ENCODE results near the gene SLC30A5.
"Not testable (repeated sequence)": the region's sequence is repeated elsewhere in the genome, so short reads cannot be mapped to it uniquely, and the experiment has no call there.

Gene SLC30A5

GRCh38 chr5:69105996-69106906, 12.4 kb downstream of the SLC30A5 start:
- DNase-seq, result no peak

DNA sequence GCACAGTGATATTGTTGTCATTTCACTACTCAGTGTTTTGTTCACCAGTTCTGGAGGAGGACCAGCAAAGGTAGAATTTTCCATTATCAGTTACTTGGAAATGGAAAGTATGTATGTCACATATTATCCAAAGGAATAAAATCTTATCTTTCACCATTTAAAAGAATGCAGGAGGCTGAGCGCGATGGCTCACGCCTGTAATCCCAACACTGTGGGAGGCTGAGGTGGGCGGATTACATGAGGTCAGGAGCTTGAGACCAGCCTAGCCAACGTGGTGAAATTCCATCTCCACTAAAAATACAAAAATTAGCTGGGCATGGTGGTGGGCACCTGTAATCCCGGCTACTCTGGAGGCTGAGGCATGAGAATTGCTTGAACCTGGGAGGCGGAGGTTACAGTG, 14.6 kb downstream of the SLC30A5 start:
- DNase-seq, result not testable (repeated sequence)

GRCh38 chr5:69113851-69114250, 20.0 kb downstream of the SLC30A5 start:
- no peak for DNase-seq

DNA sequence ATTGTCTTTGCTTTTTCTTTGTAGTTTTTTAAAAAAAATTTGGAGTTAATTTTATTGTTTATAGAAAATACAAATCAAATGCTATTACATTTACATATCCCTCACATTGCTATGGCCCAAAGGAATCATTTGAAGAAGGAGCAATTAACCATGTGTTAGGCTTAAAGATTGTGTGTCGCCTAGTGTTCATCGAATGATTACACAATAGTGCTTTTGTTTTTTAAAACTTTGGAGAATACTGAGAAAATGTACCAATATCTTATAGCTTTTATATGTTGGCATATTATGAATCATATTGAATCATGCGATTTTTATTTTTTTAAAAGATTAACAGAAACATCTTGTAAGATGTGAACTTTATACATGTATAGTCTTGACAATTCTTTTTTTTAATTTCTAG, 21.7 kb downstream of the SLC30A5 start:
- no peak for DNase-seq

GRCh38 chr5:69129413-69129812, 35.6 kb downstream of the SLC30A5 start:
- no peak for DNase-seq

DNA sequence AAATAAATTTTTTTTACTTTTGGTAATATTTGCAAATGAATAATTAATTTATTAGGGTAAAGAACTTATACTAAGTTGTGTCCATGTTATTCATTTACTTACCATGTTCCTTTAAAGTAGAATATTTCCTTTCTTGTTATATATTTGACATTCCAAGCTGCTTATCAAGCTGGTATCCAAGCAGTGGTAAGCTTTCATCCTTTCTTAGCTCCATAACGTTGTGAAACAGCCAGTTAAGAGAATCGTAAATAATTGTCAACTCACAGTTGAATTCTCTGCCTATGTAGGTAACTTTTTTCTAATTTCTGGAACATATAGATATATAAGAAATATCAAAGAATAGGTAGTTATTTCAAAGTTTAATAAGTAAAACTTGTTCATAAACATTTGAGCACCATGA, 36.4 kb downstream of the SLC30A5 start:
- no peak for DNase-seq

DNA sequence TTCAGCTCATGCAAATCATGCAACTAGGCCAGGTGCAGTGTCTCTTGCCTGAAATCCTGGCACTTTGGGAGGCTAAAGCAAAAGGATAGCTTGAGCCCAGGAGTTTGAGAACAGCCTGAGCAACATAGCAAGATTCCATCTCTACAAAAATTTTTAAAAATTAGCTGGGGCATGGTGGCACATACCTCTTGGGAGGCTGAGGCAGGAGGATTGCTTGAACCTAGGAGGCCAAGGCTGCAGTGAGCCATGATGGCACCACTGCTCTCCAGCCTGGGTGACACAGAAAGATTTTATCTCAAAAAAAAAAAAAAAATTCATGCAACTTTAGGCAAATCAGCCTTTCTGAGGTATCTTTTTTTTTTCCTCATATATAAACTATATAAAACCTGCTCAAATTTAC, 37.5 kb downstream of the SLC30A5 start:
- no peak for DNase-seq

GRCh38 chr5:69134126-69134525, 40.3 kb downstream of the SLC30A5 start:
- no peak for DNase-seq

DNA sequence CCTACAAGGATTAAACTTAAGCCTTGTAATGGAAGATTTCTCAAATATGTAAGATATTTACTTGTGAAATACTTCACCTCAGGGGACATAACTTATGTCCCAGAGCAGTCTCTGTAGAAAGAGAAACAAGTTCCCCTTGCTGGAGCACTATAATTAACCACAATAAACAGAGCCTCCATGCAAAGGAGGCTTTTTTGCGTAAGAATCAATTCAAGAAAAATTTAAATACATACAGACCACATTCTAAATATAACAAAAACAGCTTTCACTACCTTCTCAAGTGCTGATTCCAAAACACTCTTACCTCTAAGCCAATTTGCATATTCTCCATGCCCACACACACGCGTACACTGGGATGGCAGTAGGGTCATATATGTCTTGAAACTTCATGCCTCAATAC, 42.5 kb downstream of the SLC30A5 start:
- peak; percentile 80 for DNase-seq

GRCh38 chr5:69137208-69137607, 43.4 kb downstream of the SLC30A5 start:
- not testable (repeated sequence) for DNase-seq

- no peak for DNase-seq
Observed at GRCh38 chr5:69137807-69138206, 44.0 kb downstream of the SLC30A5 start.

GRCh38 chr5:69138766-69139165, 45.0 kb downstream of the SLC30A5 start:
- DNase-seq, result no peak

- not testable (repeated sequence) for DNase-seq
Observed at GRCh38 chr5:69140239-69140638, 46.4 kb downstream of the SLC30A5 start.

- no peak for DNase-seq
Observed at GRCh38 chr5:69140827-69141226, 47.0 kb downstream of the SLC30A5 start.

- not testable (repeated sequence) for DNase-seq
Observed at GRCh38 chr5:69148576-69148975, 54.8 kb downstream of the SLC30A5 start.

DNA sequence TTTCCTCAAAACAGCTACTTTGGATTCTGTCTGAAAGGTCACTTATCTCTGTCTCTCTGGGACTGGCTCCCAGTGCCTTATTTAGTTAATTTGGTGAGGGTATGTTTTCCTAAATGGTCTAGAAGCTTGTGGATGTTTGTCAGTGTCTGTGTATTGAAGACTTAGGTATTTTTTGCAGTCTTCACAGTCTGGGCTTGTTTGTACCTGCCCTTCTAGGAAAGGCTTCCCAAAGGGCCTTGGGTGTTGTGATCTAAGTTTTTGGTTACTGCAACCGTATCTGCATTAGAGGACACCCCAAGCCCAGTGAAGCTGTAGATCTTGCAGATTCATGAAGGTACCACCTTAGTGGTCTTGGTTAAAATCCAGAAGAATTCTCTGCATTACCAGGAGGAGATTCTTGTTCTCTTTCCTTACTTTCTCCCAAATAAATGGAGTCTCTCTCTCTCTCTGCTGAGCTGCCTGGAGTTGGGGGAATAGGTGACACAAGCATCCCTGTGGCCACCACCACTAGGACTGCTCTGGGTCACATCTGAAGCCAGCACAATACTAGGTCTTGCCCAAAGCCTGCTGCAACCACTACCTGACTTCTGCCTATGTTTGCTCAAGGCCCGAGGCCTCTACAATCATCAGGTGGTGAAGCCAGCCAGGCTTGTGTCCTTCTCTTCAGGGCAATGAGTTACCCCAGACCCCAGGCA, 55.3 kb downstream of the SLC30A5 start:
- DNase-seq, result no peak

- no peak for DNase-seq
Observed at GRCh38 chr5:69149676-69150010, 55.8 kb downstream of the SLC30A5 start.

DNA sequence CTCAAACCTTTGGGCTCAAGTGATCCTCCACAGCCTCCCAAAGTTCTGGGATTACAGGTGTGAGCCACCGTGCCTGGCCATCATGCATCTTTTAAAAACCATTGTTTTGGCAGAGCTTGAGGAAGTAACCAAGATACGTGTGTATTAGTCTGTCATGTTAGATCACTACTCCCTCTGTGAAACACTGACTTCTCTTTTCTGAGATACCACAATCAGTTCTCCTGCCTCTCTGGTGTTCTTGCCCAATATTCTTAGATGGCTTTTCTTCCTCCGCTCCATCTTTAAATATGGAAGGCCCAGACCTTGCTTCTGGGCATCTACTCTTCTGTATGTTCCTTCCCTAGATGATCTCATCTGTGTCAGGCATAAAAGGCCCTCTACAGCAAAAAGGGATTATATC, 58.9 kb downstream of the SLC30A5 start:
- no peak for DNase-seq

GRCh38 chr5:69156456-69156855, 62.6 kb downstream of the SLC30A5 start:
- no peak for DNase-seq

- DNase-seq, result no peak
Observed at GRCh38 chr5:69158039-69158438, 64.2 kb downstream of the SLC30A5 start.

- DNase-seq, result no peak
Observed at GRCh38 chr5:69160651-69161050, 66.8 kb downstream of the SLC30A5 start.

- peak; percentile 97 for DNase-seq
Observed at GRCh38 chr5:69166686-69167492, 73.1 kb downstream of the SLC30A5 start, which contains the start of gene CCNB1. Gene CCNB1, plus strand, starts transcription at chr5:69167150. Its CDS starts 113 bp downstream, at chr5:69167263.

- DNase-seq, result no peak
Observed at GRCh38 chr5:69167493-69167855, 73.7 kb downstream of the SLC30A5 start.
